DMS 273 (cell line): ENCODE results near the gene ABLIM1.
A peak's percentile ranks its signal among the peaks of the same experiment; 100 is the strongest.

Experiments
- DNase-seq: peaks from one replicate; lab custom pipeline; 2025; ENCODE audit not compliant: unreplicated experiment; lab: John Stamatoyannopoulos, UW

ABLIM1 gene

GRCh38 chr10:114397651-114398145 lies 260.4 kb downstream of the ABLIM1 start:
- no peak for DNase-seq

GRCh38 chr10:114396464-114396863 lies 261.6 kb downstream of the ABLIM1 start:
- DNase-seq = no peak

DNA sequence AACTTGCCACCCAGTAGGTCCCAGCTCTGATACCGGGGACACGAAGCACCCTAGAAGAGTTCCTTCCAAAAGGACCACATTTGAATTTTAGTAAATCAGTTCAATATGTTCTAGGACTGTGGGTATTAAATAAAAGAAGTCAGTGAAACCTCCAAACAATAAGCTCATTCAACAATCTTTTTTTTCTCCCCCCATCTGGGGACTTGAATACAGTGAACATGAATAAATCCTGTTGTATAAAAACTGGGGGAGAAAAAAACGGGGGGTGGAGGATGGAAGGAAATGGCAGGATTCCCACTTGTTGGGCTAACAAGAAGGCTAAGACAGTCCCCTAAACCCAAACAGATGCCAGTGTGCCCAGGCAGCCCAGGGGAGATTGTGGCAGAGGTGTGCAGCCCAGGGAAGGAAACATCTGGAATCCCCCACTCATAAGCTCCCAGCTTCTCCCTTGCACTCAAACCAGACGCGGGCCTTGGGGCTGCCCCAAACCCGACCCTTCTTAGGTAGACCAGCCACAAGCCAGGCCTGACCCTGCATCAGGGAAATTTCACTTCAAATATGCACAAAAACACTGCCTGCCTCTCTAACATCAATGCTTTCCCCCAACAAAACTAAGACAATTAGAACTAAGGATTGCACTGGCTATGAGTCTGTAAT lies 262.6 kb downstream of the ABLIM1 start:
- DNase-seq = no peak

DNA sequence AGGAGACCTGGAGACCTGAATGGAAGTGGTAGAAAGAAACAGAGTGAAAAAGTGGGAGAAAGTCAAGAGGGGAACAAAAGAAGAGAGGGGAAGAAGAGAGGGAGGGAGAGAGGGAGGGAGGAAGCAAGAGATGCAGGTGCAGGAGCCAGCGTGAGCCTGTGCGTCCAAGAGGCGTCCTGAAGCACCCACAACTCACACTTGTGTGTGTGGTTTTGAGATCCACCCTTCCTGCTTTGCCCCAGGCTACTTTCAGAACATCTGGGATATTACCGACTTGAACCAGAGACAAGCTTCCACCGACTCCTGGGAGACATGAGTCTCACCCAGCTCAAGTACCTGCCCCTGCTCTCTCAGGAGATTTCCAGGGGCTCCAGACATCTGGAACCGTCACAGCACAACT lies 263.5 kb downstream of the ABLIM1 start:
- no peak for DNase-seq

- DNase-seq = no peak
Measured at GRCh38 chr10:114393886-114394285, 264.2 kb downstream of the ABLIM1 start.

- DNase-seq = no peak
Measured at GRCh38 chr10:114393482-114393881, 264.6 kb downstream of the ABLIM1 start.

DNA sequence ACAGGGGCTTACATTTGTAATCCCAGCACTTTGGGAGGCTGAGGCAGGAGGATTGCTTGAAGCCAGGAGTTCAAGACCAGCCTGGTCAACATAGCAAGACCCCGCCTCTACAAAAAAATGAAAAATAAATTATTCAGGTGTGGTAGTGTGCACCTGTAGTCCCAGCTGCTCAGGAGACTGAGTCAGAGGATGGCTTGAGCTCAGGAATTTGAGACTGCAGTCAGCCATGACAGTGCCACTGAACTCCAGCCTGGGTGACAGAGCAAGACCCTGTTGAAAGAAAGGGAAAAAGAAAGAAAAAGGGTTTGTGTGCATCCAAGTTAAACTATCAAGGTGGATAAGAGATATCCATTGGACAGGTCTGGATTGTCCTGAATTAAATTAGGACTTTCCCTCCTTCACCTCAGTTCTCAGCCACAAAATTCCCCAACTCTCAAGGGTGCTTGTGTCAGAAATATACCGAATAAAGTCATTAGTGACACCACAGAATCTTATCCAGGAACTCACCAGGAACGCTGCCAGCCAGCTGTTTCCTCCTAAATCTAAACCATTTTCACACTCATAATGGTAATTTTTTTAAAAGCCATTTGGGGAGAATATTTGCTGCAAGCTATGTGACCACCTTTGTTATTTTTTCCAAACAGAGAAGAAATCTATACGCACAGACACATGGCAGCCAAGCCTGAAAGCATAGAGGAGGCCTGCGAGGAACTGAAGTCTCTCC lies 265.8 kb downstream of the ABLIM1 start:
- DNase-seq = no peak

DNA sequence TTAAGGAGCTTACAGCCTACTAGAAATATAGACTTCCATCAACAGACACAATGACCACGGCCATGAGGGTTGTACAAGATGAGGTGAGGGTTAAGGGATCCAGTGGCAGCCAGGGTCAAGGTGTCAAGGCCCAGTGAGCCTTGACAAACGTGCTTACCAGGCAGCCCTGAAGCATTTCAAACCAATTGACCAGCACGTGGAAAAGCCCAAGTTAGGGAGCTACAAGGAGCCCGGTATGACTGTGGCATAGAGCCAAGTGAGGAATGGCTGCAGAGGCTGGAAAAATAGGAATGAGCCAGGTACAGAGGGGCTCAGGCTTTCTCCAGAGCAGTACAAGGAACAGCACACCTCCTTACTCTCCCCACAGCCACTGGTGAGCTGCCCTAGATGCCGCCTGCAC lies 266.5 kb downstream of the ABLIM1 start:
- DNase-seq = no peak

DNA sequence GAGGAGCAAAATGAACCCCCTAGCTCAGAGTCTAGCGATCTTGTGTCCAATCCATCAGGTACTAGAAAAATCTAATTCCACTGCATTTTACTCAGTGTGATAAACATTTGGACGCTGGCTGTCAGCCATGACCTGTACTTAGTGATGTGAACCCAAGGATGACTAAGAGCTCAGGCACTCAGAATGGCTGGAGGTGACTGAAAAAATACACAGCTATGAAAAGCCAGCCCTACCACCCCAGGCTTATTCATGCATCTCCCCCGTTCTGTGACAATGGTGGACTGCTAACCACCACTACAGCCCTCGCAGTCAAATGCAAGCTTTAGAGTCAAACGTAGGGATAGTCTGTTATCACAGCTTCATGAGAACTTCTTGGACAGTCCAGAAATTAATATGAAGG lies 268.6 kb downstream of the ABLIM1 start:
- no peak for DNase-seq

DNA sequence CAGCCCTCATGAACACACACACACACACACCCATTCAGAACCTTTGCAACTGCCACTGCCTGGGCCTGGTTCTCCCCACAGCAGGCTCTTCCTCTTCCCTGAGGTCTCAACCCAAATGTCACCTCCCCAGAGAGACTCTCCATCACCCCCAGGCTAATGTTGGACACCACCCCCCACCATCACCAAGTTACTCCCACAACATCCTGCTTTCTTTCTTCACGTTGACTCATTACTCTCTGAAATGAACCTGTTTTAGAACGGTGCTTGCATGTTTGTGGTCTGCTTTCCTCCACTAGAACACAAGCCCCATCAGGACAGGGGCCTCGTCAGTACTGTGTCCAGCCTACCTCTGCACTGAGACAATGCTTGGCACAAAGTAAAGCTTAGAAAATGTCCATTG lies 269.8 kb downstream of the ABLIM1 start:
- DNase-seq = no peak

- no peak for DNase-seq
Measured at GRCh38 chr10:114387784-114388183, 270.3 kb downstream of the ABLIM1 start.

- DNase-seq = peak; percentile 1
Measured at GRCh38 chr10:114386452-114386851, 271.6 kb downstream of the ABLIM1 start.

DNA sequence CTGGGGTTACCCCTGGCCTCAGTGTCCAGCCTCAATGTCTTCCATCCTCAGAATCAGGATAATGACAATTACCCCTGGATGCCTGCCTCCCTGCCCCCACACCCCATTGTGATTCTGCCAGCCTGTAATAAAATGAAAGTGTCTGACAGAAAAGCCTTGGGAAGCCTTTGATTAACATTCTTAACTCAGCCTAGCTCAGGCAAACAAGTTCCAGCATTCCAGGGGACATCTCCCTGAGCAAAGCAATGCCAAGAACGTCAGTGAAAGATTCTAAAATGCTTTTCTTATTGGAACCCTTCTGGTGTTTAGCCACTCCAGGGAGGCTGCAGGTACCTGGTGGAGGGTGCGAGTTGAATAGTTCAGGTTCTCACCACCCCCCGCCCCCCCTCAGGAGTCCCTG lies 272.5 kb downstream of the ABLIM1 start:
- DNase-seq = no peak

- no peak for DNase-seq
Measured at GRCh38 chr10:114384601-114385000, 273.5 kb downstream of the ABLIM1 start.

GRCh38 chr10:114384181-114384580 lies 273.9 kb downstream of the ABLIM1 start:
- no peak for DNase-seq
